H1 (cell line): ENCODE data around the gene IL12B. TPM values are rescaled to one million over a fixed set of nuclear protein-coding genes. Genes with fewer than 3 reads are reported as not detected.

Experiments used
- CTCF ChIA-PET: fragments of 300-600 bp; sonication (Branson Sonifier 250); formaldehyde crosslinking; loops from one replicate; lab custom pipeline; 2021; ENCODE audit not compliant: partially characterized antibody; lab: Charles Lee
- POLR2A ChIA-PET: fragments of 300-600 bp; sonication (Branson Sonifier 250); formaldehyde crosslinking; loops from one replicate; lab custom pipeline; 2021; ENCODE audit warnings: inconsistent platforms; ENCODE audit not compliant: partially characterized antibody; lab: Charles Lee
- DNase-seq, 2 experiments: peaks; one replicate each; pipeline versions ENCODE4 v3.0.0 to v3.0.0-alpha.2; 2010 to 2022; ENCODE audit warnings: low spot score in 2 of 2, low read depth in 1 of 2, mixed read lengths in 1 of 2
- FAIRE-seq: peaks from 2 replicates; lab custom pipeline; 2011; peaks lifted over from hg19 to GRCh38; lab: Jason Lieb, UNC
- H2AFZ ChIP-seq: 2 replicates; pipeline ENCODE4 v1.8.1; 2012; ENCODE audit warnings: low read length, inconsistent platforms
- H2AK5ac ChIP-seq: 2 replicates; pipeline ENCODE4 v1.6.1; 2013; ENCODE audit warnings: low read depth, low read length
- H2BK120ac ChIP-seq: replicated peaks from 2 replicates; pipeline ENCODE3; 2013; ENCODE audit warnings: low read depth, low read length, inconsistent platforms
- H2BK12ac ChIP-seq: 2 replicates; pipeline ENCODE4 v1.6.1; 2013; ENCODE audit warnings: low read depth, low read length
- H2BK15ac ChIP-seq: 2 replicates; pipeline ENCODE4 v1.6.1; 2013; ENCODE audit warnings: low read length
- H2BK20ac ChIP-seq: 2 replicates; pipeline ENCODE4 v1.6.1; 2013; ENCODE audit warnings: low read length
- H2BK5ac ChIP-seq: 2 replicates; pipeline ENCODE4 v1.6.1; 2013; ENCODE audit warnings: low read depth, low read length
- H3K14ac ChIP-seq: 2 replicates; pipeline ENCODE4 v1.6.1; 2013; ENCODE audit warnings: inconsistent platforms; ENCODE audit not compliant: insufficient read length
- H3K18ac ChIP-seq: 2 replicates; pipeline ENCODE4 v1.6.1; 2013; ENCODE audit warnings: low read length; ENCODE audit errors: extremely low read depth
- H3K23ac ChIP-seq: 2 replicates; pipeline ENCODE4 v1.6.1; 2013; ENCODE audit warnings: inconsistent platforms; ENCODE audit not compliant: insufficient read length
- H3K23me2 ChIP-seq: 2 replicates; pipeline ENCODE4 v1.6.1; 2013; ENCODE audit warnings: low read depth, low read length
- H3K27ac ChIP-seq: 2 replicates; pipeline ENCODE4 v1.6.1; 2011; ENCODE audit warnings: low read depth, low read length, inconsistent platforms
- H3K27me3 ChIP-seq, 4 experiments: replicated peaks in 1 of 4; 1 replicate in 1 of 4; 2 replicates in 3 of 4; pipeline versions ENCODE4 v1.6.1 to v1.8.1; 2011 to 2013; ENCODE audit warnings: low read length in 3 of 4, mild to moderate bottlenecking in 3 of 4, inconsistent platforms in 2 of 4, mixed read lengths in 2 of 4, moderate library complexity in 1 of 4; ENCODE audit not compliant: control insufficient read depth in 3 of 4, insufficient read depth in 3 of 4; ENCODE audit errors: extremely low read depth in 1 of 4
- H3K36me3 ChIP-seq, 4 experiments: 2 replicates each; pipeline versions ENCODE4 v1.6.1 to v1.8.1; 2011 to 2013; ENCODE audit warnings: mild to moderate bottlenecking in 4 of 4, low read length in 3 of 4, moderate library complexity in 2 of 4, control low read depth in 1 of 4, inconsistent platforms in 1 of 4; ENCODE audit not compliant: insufficient read depth in 4 of 4, control insufficient read depth in 2 of 4
- H3K4ac ChIP-seq: replicated peaks from 2 replicates; pipeline ENCODE3; 2013; ENCODE audit warnings: low read length, low read depth, mixed read lengths, inconsistent platforms; ENCODE audit not compliant: insufficient read length
- H3K4me1 ChIP-seq, 4 experiments: replicated peaks in 1 of 4; 1 replicate in 1 of 4; 2 replicates in 3 of 4; pipeline versions ENCODE4 v1.6.1 to v1.8.1; 2011 to 2013; ENCODE audit warnings: low read length in 3 of 4, inconsistent platforms in 2 of 4, mixed read lengths in 1 of 4; ENCODE audit not compliant: insufficient read depth in 4 of 4, control insufficient read depth in 3 of 4
- H3K4me2 ChIP-seq, 2 experiments: 2 replicates each; pipeline versions ENCODE4 v1.6.1 to v1.8.1; 2011 to 2013; ENCODE audit warnings: low read depth in 2 of 2, low read length in 2 of 2, control low read depth in 1 of 2, inconsistent platforms in 1 of 2, mild to moderate bottlenecking in 1 of 2; ENCODE audit not compliant: insufficient read depth in 1 of 2
- H3K4me3 ChIP-seq, 4 experiments: fragments of 200-600, 300-600 bp in 1 of 4; sonication (generic), shearing (Covaris generic), sonication (Bioruptor Twin) in 1 of 4; 2 replicates each; pipeline versions ENCODE4 v1.5.1 to v1.8.1; 2011 to 2016; ENCODE audit warnings: low read length in 4 of 4, low read depth in 3 of 4, control low read depth in 2 of 4, inconsistent platforms in 2 of 4, mild to moderate bottlenecking in 2 of 4, mixed read lengths in 1 of 4, moderate library complexity in 1 of 4; ENCODE audit not compliant: insufficient read depth in 2 of 4; ENCODE audit errors: extremely low read depth in 1 of 4
- H3K56ac ChIP-seq: replicated peaks from 2 replicates; pipeline ENCODE3; 2013; ENCODE audit warnings: low read depth, mild to moderate bottlenecking, mixed read lengths, low read length, inconsistent platforms; ENCODE audit not compliant: insufficient read length
- H3K79me1 ChIP-seq: 2 replicates; pipeline ENCODE4 v1.6.1; 2013; ENCODE audit warnings: low read depth, low read length, control low read depth
- H3K79me2 ChIP-seq, 2 experiments: 2 replicates each; pipeline versions ENCODE4 v1.6.1 to v1.8.1; 2012 to 2013; ENCODE audit warnings: low read length in 2 of 2, mild to moderate bottlenecking in 2 of 2, inconsistent platforms in 1 of 2; ENCODE audit not compliant: insufficient read depth in 2 of 2, control insufficient read depth in 1 of 2
- H3K9ac ChIP-seq, 4 experiments: replicated peaks in 1 of 4; 1 replicate in 1 of 4; 2 replicates in 3 of 4; pipeline versions ENCODE4 v1.6.1 to v1.8.1; 2011 to 2013; ENCODE audit warnings: low read depth in 3 of 4, low read length in 3 of 4, control low read depth in 2 of 4, mild to moderate bottlenecking in 2 of 4, moderate library complexity in 2 of 4, inconsistent platforms in 1 of 4; ENCODE audit errors: extremely low read depth in 1 of 4
- H3K9me3 ChIP-seq, 2 experiments: 2 replicates each; pipeline versions ENCODE4 v1.6.1 to v1.8.1; 2012 to 2013; ENCODE audit warnings: mild to moderate bottlenecking in 2 of 2, moderate library complexity in 2 of 2, control low read depth in 1 of 2, inconsistent platforms in 1 of 2, low read depth in 1 of 2, low read length in 1 of 2, mixed read lengths in 1 of 2; ENCODE audit not compliant: insufficient read depth in 2 of 2
- H4K20me1 ChIP-seq, 2 experiments: replicated peaks in 1 of 2; 2 replicates each; pipeline versions ENCODE3 to v1.8.1; 2011 to 2013; ENCODE audit warnings: inconsistent platforms in 2 of 2, low read length in 2 of 2, mild to moderate bottlenecking in 1 of 2; ENCODE audit not compliant: insufficient read depth in 2 of 2, control insufficient read depth in 1 of 2
- H4K5ac ChIP-seq: 2 replicates; pipeline ENCODE4 v1.6.1; 2013; ENCODE audit warnings: low read length, low read depth, mixed read lengths, inconsistent platforms; ENCODE audit not compliant: insufficient read length
- H4K8ac ChIP-seq: 2 replicates; pipeline ENCODE4 v1.8.0; 2013; ENCODE audit warnings: mild to moderate bottlenecking, moderate library complexity, low read length, inconsistent platforms; ENCODE audit not compliant: insufficient read depth; ENCODE audit errors: extremely low read depth
- H4K91ac ChIP-seq: replicated peaks from 2 replicates; pipeline ENCODE3; 2013; ENCODE audit warnings: low read length, mixed read lengths, inconsistent platforms; ENCODE audit not compliant: insufficient read length
- KDM4A ChIP-seq: IDR thresholded peaks from one replicate; pipeline ENCODE4 v1.7.1; 2012; ENCODE audit warnings: low read depth, mild to moderate bottlenecking, moderate library complexity, low read length, inconsistent platforms; ENCODE audit not compliant: severe bottlenecking
- POLR2A ChIP-seq, 2 experiments: IDR thresholded peaks; 1 replicate in 1 of 2; 2 replicates in 1 of 2; pipeline ENCODE4 v1.6.1; 2011; ENCODE audit warnings: low read depth in 2 of 2, low read length in 2 of 2, mild to moderate bottlenecking in 2 of 2; ENCODE audit errors: control extremely low read depth in 1 of 2
- TAF7 ChIP-seq: optimal IDR thresholded peaks from 2 replicates; pipeline ENCODE3; 2011; ENCODE audit warnings: low read depth, mild to moderate bottlenecking, inconsistent platforms, low read length, moderate library complexity, borderline replicate concordance
- WGBS, 2 experiments: shearing (Covaris generic) in 1 of 2; methylation state at CpG; one replicate each; pipeline versions ENCODE4 v1.1.6 to v1.1.7; 2013 to 2015; ENCODE audit warnings: low lambda C conversion rate in 2 of 2, mixed read lengths in 2 of 2, inconsistent platforms in 1 of 2, low coverage in 1 of 2, missing lambda C conversion rate in 1 of 2; ENCODE audit not compliant: insufficient replicate concordance in 2 of 2, insufficient coverage in 1 of 2, insufficient read length in 1 of 2; ENCODE audit errors: extremely low coverage in 1 of 2, missing lambda C conversion rate in 1 of 2; 5-methylcytosine and 5-hydroxymethylcytosine counted together
- polyA plus RNA-seq, 7 experiments: library from polyadenylated mRNA; depleted of rRNA in 3 of 7; stranded (reverse) in 5 of 7; unstranded in 2 of 7; fragments of >200 nt in 5 of 7; fragments of 200-250 nt in 2 of 7; gene quantifications; 1 replicate in 5 of 7; 2 replicates in 1 of 7; 4 replicates in 1 of 7; pipeline versions ENCODE4 v1.2.1 to v1.2.3, GENCODE V29; 2011 to 2013; ENCODE audit warnings: missing spikeins in 2 of 7, mixed read lengths in 2 of 7
- total RNA-seq: library from RNA; stranded (reverse); fragmentation: NEBNext Ultra II Directional; extraction: Animal tissue kit (Norgen Biotek cat#: 25700); gene quantifications from 2 replicates; pipeline ENCODE4 v1.2.1, GENCODE V29; 2021

Gene IL12B
- total and polyA plus RNA-seq, 2 of the 8 experiments (the other 6 are each of a cell fraction or from before 2014, with no cell fraction given): not detected

DNA sequence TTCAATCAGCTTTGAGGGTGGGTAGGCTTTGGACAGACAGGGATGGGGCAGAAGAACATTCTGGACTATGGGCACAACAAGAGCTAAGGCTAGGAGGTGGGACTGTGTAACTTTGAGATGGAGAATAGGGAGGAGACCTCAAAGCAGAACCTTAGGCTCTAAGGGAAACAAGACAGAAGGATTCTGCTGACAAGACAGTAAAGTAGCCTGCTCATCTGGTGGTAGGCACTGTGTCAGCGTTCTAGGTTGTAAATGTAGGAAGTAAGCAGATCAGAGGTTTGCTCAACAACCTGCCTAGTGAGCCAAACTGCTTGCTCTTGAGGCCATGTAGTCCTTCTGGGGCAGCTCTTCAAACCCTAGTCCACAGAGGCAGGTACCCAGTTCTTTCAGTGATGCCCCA, 15.0 kb upstream of the IL12B start:
- Histone ChIP-seq H4K91ac (no peak overlapping the region), H3K14ac (no peak overlapping the region), H4K20me1 (no peaks in the 10 kb centered on the region), H2AK5ac (peak overlapping the region; percentile 13; the same call in 1 of the 2 replicates), H3K23ac (no peak overlapping the region), H3K27me3 (no peaks in the 10 kb centered on the region), H3K4ac (no peak overlapping the region), H2BK15ac (no peak overlapping the region), H3K18ac (no peak overlapping the region), H3K56ac (no peak overlapping the region), H3K23me2 (no peaks in the 10 kb centered on the region), H3K9me3 (no peaks in the 10 kb centered on the region; a peak in 1 of 4 replicates), H2BK120ac (no peak overlapping the region), H3K4me1 (no peaks in the 10 kb centered on the region), H3K9ac (no peak overlapping the region), H3K4me3 (no peak overlapping the region), H3K27ac (no peak overlapping the region), H3K4me2 (no peak overlapping the region), H2BK20ac (no peak overlapping the region), H3K79me2 (no peaks in the 10 kb centered on the region), H4K5ac (no peak overlapping the region), H4K8ac (no peak overlapping the region), H2BK12ac (no peak overlapping the region), H3K79me1 (no peaks in the 10 kb centered on the region), H2BK5ac (no peak overlapping the region), H3K36me3 (no peaks in the 10 kb centered on the region), H2AFZ (no peak overlapping the region)
- ChIA-PET POLR2A (no interaction called here), CTCF (no interaction called here)
- FAIRE-seq (no peak), DNase-seq (no peak)
- WGBS, 2 experiments: 0% methylated on average over 1 of the region's 1 CpG; no CpG with 5 or more reads in 1 of the 2 experiments
- no peak for TF ChIP-seq POLR2A (IDR thresholded peaks at IDR 0.05; ENCODE audit: control extremely low read depth in 1 of 2, low read depth in 2 of 2, low read length in 2 of 2)
- no peak for TF ChIP-seq KDM4A
- TF ChIP-seq TAF7: no peak
